ENCODE data around the gene XIAP.
"Not testable (repeated sequence)": the region's sequence is repeated elsewhere in the genome, so short reads cannot be mapped to it uniquely, and the experiment has no call there.

XIAP gene

GRCh38 chrX:123835661-123836371, 24.0 kb upstream of the XIAP start:
- no peak overlapping the region for H3K27ac ChIP-seq (ENCODE audit: low read depth, low read length)
- H4K20me1 ChIP-seq (ENCODE audit: control insufficient read depth, insufficient read depth, low read depth, low read length) = no peaks in the 10 kb centered on the region
- TF ChIP-seq EZH2phosphoT487 (IDR thresholded peaks at IDR 0.05; ENCODE audit: borderline replicate concordance, low read length) (no peak), CTCF (IDR thresholded peaks at IDR 0.05; ENCODE audit: low read depth, low read length, poor library complexity, severe bottlenecking) (no peak)
- no peaks in the 10 kb centered on the region for H3K4me1 ChIP-seq (ENCODE audit: control insufficient read depth, low read length)
- no peaks in the 10 kb centered on the region for H3K36me3 ChIP-seq (ENCODE audit: control insufficient read depth, low read length)
- no peaks in the 10 kb centered on the region for H3F3A ChIP-seq (ENCODE audit: control insufficient read depth, insufficient read depth)
- H3K4me2 ChIP-seq (ENCODE audit: low read length) = no peak overlapping the region
- H3K9me3 ChIP-seq (ENCODE audit: control insufficient read depth, insufficient read depth, low read length) = no peaks in the 10 kb centered on the region
- H3K27me3 ChIP-seq (ENCODE audit: control insufficient read depth, low read length) = no peaks in the 10 kb centered on the region
- H3K9me2 ChIP-seq (replicated peaks; ENCODE audit: control insufficient read depth, low read length) = no peaks in the 10 kb centered on the region
- H3K4me3 ChIP-seq (ENCODE audit: low read length) = no peak overlapping the region
- no peaks in the 10 kb centered on the region for H3K79me2 ChIP-seq (ENCODE audit: control insufficient read depth, low read length)

DNA sequence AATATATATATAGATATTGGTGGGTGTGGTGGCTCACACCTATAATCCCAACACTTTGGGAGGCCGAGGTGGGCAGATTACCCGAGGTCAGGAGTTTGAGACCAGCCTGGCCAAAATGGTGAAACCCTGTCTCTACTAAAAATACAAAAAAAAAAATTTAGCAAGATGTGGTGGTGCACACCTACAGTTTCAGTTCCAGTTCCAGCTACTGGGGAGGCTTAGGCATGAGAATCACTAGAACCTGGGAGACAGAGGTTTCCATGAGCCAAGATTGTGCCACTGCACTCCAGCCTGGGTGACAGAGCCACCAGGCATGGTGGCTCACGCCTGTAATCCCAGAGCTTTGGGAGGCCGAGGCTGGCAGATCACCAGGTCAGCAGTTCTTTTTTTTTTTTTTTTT, 14.7 kb upstream of the XIAP start:
- H3K9me3 ChIP-seq (ENCODE audit: control insufficient read depth, insufficient read depth, low read length); H3K4me2 ChIP-seq (ENCODE audit: low read length); H3K4me3 ChIP-seq (ENCODE audit: low read length); H3F3A ChIP-seq (ENCODE audit: control insufficient read depth, insufficient read depth); H3K27me3 ChIP-seq (ENCODE audit: control insufficient read depth, low read length); H3K79me2 ChIP-seq (ENCODE audit: control insufficient read depth, low read length); H3K9me2 ChIP-seq (replicated peaks; ENCODE audit: control insufficient read depth, low read length); H4K20me1 ChIP-seq (ENCODE audit: control insufficient read depth, insufficient read depth, low read depth, low read length); H3K4me1 ChIP-seq (ENCODE audit: control insufficient read depth, low read length); H3K27ac ChIP-seq (ENCODE audit: low read depth, low read length); H3K36me3 ChIP-seq (ENCODE audit: control insufficient read depth, low read length): not testable (repeated sequence)

- Histone ChIP-seq H3F3A (ENCODE audit: control insufficient read depth, insufficient read depth) (no peaks in the 10 kb centered on the region), H3K4me2 (ENCODE audit: low read length) (no peak overlapping the region), H4K20me1 (ENCODE audit: control insufficient read depth, insufficient read depth, low read depth, low read length) (no peaks in the 10 kb centered on the region), H3K4me1 (ENCODE audit: control insufficient read depth, low read length) (no peaks in the 10 kb centered on the region), H3K27me3 (ENCODE audit: control insufficient read depth, low read length) (no peaks in the 10 kb centered on the region), H3K4me3 (ENCODE audit: low read length) (no peak overlapping the region), H3K36me3 (ENCODE audit: control insufficient read depth, low read length) (no peaks in the 10 kb centered on the region), H3K79me2 (ENCODE audit: control insufficient read depth, low read length) (no peaks in the 10 kb centered on the region), H3K9me3 (ENCODE audit: control insufficient read depth, insufficient read depth, low read length) (no peaks in the 10 kb centered on the region), H3K9me2 (replicated peaks; ENCODE audit: control insufficient read depth, low read length) (no peaks in the 10 kb centered on the region), H3K27ac (ENCODE audit: low read depth, low read length) (no peak overlapping the region)
- no peak for TF ChIP-seq CTCF (IDR thresholded peaks at IDR 0.05; ENCODE audit: low read depth, low read length, poor library complexity, severe bottlenecking)
- no peak for TF ChIP-seq EZH2phosphoT487 (IDR thresholded peaks at IDR 0.05; ENCODE audit: borderline replicate concordance, low read length)
Measured at GRCh38 chrX:123846577-123847038, 13.2 kb upstream of the XIAP start.

GRCh38 chrX:123847056-123847455, 12.8 kb upstream of the XIAP start:
- no peaks in the 10 kb centered on the region for H3K9me3 ChIP-seq (ENCODE audit: control insufficient read depth, insufficient read depth, low read length)
- no peak overlapping the region for H3K4me3 ChIP-seq (ENCODE audit: low read length)
- H3K79me2 ChIP-seq (ENCODE audit: control insufficient read depth, low read length) = no peaks in the 10 kb centered on the region
- no peaks in the 10 kb centered on the region for H4K20me1 ChIP-seq (ENCODE audit: control insufficient read depth, insufficient read depth, low read depth, low read length)
- no peaks in the 10 kb centered on the region for H3F3A ChIP-seq (ENCODE audit: control insufficient read depth, insufficient read depth)
- H3K4me2 ChIP-seq (ENCODE audit: low read length) = no peak overlapping the region
- H3K27ac ChIP-seq (ENCODE audit: low read depth, low read length) = no peak overlapping the region
- no peaks in the 10 kb centered on the region for H3K27me3 ChIP-seq (ENCODE audit: control insufficient read depth, low read length)
- H3K9me2 ChIP-seq (replicated peaks; ENCODE audit: control insufficient read depth, low read length) = no peaks in the 10 kb centered on the region
- no peaks in the 10 kb centered on the region for H3K4me1 ChIP-seq (ENCODE audit: control insufficient read depth, low read length)
- no peaks in the 10 kb centered on the region for H3K36me3 ChIP-seq (ENCODE audit: control insufficient read depth, low read length)
- TF ChIP-seq EZH2phosphoT487 (IDR thresholded peaks at IDR 0.05; ENCODE audit: borderline replicate concordance, low read length) (no peak), CTCF (IDR thresholded peaks at IDR 0.05; ENCODE audit: low read depth, low read length, poor library complexity, severe bottlenecking) (no peak)

Data from DOHH2 (cell line).